ENCODE results near the gene COP1.

- TF ChIP-seq, protein P1, sequence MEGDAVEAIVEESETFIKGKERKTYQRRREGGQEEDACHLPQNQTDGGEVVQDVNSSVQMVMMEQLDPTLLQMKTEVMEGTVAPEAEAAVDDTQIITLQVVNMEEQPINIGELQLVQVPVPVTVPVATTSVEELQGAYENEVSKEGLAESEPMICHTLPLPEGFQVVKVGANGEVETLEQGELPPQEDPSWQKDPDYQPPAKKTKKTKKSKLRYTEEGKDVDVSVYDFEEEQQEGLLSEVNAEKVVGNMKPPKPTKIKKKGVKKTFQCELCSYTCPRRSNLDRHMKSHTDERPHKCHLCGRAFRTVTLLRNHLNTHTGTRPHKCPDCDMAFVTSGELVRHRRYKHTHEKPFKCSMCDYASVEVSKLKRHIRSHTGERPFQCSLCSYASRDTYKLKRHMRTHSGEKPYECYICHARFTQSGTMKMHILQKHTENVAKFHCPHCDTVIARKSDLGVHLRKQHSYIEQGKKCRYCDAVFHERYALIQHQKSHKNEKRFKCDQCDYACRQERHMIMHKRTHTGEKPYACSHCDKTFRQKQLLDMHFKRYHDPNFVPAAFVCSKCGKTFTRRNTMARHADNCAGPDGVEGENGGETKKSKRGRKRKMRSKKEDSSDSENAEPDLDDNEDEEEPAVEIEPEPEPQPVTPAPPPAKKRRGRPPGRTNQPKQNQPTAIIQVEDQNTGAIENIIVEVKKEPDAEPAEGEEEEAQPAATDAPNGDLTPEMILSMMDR (IDR thresholded peaks at IDR 0.05 in 2 of 3, conservative IDR thresholded peaks at IDR 0.05 in 1 of 3; ENCODE audit: borderline replicate concordance in 1 of 3, insufficient read depth in 1 of 3, low read depth in 2 of 3, low read length in 2 of 3): no peak
- TF ChIP-seq ELF1 (IDR thresholded peaks at IDR 0.05; ENCODE audit: borderline replicate concordance, low read depth) (no peak), TCF7L2 (IDR thresholded peaks at IDR 0.05; ENCODE audit: borderline replicate concordance, extremely low read depth, insufficient read depth, insufficient read length) (no peak), POLR2AphosphoS5 (IDR thresholded peaks at IDR 0.05; ENCODE audit: low read depth, low read length) (no peak), ZNF274 (IDR thresholded peaks at IDR 0.05; ENCODE audit: low read depth, low read length) (no peak)
Measured at GRCh38 chr1:176177764-176178163, 29.3 kb downstream of the COP1 start.

Data from HCT116 (cell line).